Progenitor cell of endocrine pancreas (in vitro differentiated cells): Measurements from ENCODE around the gene MFRP. TPM values are rescaled to one million over a fixed set of nuclear protein-coding genes. Genes with fewer than 3 reads are reported as not detected.

Source experiments
- DNase-seq: peaks from one replicate; pipeline ENCODE4 v3.0.0; 2021; ENCODE audit warnings: low spot score; ENCODE audit not compliant: unreplicated experiment
- H3K27ac Mint-ChIP-seq: 2 replicates; pipeline ENCODE4 v1.8.0; 2021; ENCODE audit warnings: mild to moderate bottlenecking, moderate library complexity, mixed read lengths
- H3K27me3 Mint-ChIP-seq: 2 replicates; pipeline ENCODE4 v1.8.0; 2021; ENCODE audit warnings: mixed read lengths
- H3K36me3 Mint-ChIP-seq: 2 replicates; pipeline ENCODE4 v1.8.0; 2022; ENCODE audit warnings: mixed read lengths; ENCODE audit not compliant: insufficient read depth
- H3K4me1 Mint-ChIP-seq: 2 replicates; pipeline ENCODE4 v1.8.0; 2021; ENCODE audit warnings: low read depth, mixed read lengths
- H3K4me3 Mint-ChIP-seq: 2 replicates; pipeline ENCODE4 v1.8.0; 2021; ENCODE audit warnings: low read depth, mild to moderate bottlenecking, moderate library complexity, mixed read lengths
- H3K9me3 Mint-ChIP-seq: 2 replicates; pipeline ENCODE4 v1.8.0; 2021; ENCODE audit warnings: low read depth, mixed read lengths
- microRNA-seq: library from miRNA; unstranded; fragments of <30 nt; microRNA quantifications from one replicate; pipeline ENCODE4 v1.1.0, GENCODE V29; 2020; ENCODE audit warnings: borderline number of aligned reads; ENCODE audit not compliant: unreplicated experiment
- total RNA-seq: library from RNA; stranded (reverse); gene quantifications from 2 replicates; pipeline ENCODE4 v1.2.1, GENCODE V29; 2021
- TF ChIP-seq, protein P1 (sequence below): fragments of 200-600 bp; sonication (generic); IDR thresholded peaks from one replicate; pipeline ENCODE4 v1.5.0; 2021; ENCODE audit warnings: antibody characterized with exemption, mild to moderate bottlenecking; ENCODE audit not compliant: unreplicated experiment

MFRP gene
- total RNA-seq, 1 donor from 2014 or later, result not detected

DNA sequence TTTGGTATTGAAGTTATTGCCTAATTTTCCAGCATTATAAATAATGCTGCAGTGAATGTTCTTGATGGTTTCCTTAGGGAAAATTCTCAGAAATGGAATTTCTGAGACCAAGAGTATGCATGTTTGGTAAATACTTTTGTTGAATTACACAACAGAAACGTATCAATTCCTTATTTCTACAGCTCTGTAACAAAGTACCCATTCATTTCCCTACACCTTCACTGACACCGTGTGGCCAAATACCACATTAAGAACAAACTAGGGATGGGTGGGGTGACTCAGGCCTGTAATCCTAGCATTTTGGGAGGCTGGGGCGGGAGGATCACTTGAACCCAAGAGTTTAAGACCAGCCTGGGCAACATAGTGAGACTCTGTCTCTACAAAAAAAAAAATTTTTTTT, 51.3 kb downstream of the MFRP start:
- Mint-ChIP-seq H3K27ac (no peak overlapping the region), H3K27me3 (no peaks in the 10 kb centered on the region), H3K4me3 (no peak overlapping the region)

DNA sequence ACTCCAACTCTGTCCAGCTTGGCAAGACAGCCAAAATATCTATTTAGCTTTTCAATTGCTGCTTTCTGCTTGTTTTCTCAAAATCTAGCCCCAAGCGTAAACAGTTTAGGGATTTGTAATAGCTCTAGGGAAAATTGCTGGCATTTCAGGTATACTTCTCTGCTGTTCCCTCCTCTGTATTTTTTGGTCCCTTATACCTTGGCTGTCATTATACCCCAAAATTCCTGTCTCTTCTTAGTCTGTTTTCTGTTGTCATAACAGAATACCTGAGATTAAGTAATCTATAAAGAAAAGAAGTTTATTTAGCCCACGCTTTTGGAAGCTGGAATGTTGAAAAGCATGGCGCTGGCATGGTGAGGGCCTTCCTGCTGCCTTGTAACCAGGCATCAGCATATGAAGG, 53.0 kb downstream of the MFRP start:
- TF ChIP-seq, protein P1, sequence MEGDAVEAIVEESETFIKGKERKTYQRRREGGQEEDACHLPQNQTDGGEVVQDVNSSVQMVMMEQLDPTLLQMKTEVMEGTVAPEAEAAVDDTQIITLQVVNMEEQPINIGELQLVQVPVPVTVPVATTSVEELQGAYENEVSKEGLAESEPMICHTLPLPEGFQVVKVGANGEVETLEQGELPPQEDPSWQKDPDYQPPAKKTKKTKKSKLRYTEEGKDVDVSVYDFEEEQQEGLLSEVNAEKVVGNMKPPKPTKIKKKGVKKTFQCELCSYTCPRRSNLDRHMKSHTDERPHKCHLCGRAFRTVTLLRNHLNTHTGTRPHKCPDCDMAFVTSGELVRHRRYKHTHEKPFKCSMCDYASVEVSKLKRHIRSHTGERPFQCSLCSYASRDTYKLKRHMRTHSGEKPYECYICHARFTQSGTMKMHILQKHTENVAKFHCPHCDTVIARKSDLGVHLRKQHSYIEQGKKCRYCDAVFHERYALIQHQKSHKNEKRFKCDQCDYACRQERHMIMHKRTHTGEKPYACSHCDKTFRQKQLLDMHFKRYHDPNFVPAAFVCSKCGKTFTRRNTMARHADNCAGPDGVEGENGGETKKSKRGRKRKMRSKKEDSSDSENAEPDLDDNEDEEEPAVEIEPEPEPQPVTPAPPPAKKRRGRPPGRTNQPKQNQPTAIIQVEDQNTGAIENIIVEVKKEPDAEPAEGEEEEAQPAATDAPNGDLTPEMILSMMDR, result no peak
- Mint-ChIP-seq H3K27ac (no peak overlapping the region), H3K36me3 (peaks cover 24% of the 10 kb centered on the region), H3K27me3 (no peaks in the 10 kb centered on the region), H3K4me3 (no peak overlapping the region), H3K9me3 (no peaks in the 10 kb centered on the region), H3K4me1 (no peaks in the 10 kb centered on the region)
- no peak for DNase-seq

More for the DNA sequence above, 51.3 kb downstream of the MFRP start:
- TF ChIP-seq, protein P1, result no peak
- no peak for DNase-seq
- no peaks in the 10 kb centered on the region for H3K9me3 Mint-ChIP-seq
- H3K4me1 Mint-ChIP-seq, result no peaks in the 10 kb centered on the region
- H3K36me3 Mint-ChIP-seq, result peaks cover 28% of the 10 kb centered on the region

DNA sequence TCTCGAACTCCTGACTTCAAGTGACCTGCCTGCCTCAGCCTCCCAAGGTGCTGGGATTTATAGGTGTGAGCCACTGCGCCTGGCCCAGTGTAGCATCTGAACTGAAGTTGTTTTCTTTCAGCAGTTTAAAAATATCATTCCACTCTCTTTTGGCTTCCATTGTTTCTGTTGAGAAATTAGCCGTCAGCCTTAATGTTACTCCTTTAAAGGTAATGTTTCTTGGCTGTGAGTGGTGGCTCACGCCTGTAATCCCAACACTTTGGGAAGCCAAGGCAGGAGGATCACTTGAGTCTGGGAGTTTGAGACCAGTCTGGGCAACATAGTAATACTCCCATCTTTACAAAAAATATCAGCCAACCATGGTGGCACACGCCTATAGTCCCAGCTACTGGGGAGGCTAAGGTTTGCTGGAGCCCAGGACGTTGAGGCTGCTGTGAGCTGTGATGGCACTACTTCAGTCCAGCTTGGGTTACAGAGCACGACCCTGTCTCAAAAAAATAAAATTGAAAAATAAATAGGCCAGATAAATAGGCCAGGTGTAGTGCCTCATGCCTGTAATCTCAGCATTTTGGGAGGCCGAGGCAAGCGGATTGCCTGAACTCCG, 55.5 kb downstream of the MFRP start:
- no peak overlapping the region for H3K4me3 Mint-ChIP-seq
- no peak overlapping the region for H3K27ac Mint-ChIP-seq
- no peaks in the 10 kb centered on the region for H3K4me1 Mint-ChIP-seq
- peaks cover 24% of the 10 kb centered on the region for H3K36me3 Mint-ChIP-seq
- TF ChIP-seq, protein P1, result no peak
- H3K27me3 Mint-ChIP-seq, result no peaks in the 10 kb centered on the region
- no peaks in the 10 kb centered on the region for H3K9me3 Mint-ChIP-seq
- DNase-seq, result no peak

Small RNAs within 50 kb of the gene (microRNA-seq; reads per million reads assigned to microRNA genes)
- not detected for gene MIR6756

Other genes starting within 250 kb of the MFRP start
- gene DPAGT1, start 244.9 kb downstream of the MFRP start, total RNA-seq, result 53.4 and 60.8 TPM in 2 replicates
- gene C2CD2L, start 239.4 kb downstream of the MFRP start, total RNA-seq, result 7.2 and 7.3 TPM in 2 replicates
- 48.7 and 52.2 TPM in 2 replicates for gene HINFP, start 225.1 kb downstream of the MFRP start, total RNA-seq
- 0.53 and 0.78 TPM in 2 replicates for gene ABCG4, start 197.7 kb downstream of the MFRP start, total RNA-seq
- 14.7 and 15.9 TPM in 2 replicates for gene NLRX1, start 178.0 kb downstream of the MFRP start, total RNA-seq
- 6.2 and 6.3 TPM in 2 replicates for gene NHERF4, start 161.2 kb downstream of the MFRP start, total RNA-seq
- gene CBL, start 140.4 kb downstream of the MFRP start, total RNA-seq, result 26.4 and 26.5 TPM in 2 replicates
- gene MCAM, start 29.6 kb downstream of the MFRP start, total RNA-seq, result 9.8 and 12.7 TPM in 2 replicates
- 30.3 and 34.2 TPM in 2 replicates for gene RNF26, start 12.2 kb downstream of the MFRP start, total RNA-seq
- 0.31 and 0.40 TPM in 2 replicates for gene C1QTNF5, start 5.8 kb downstream of the MFRP start, total RNA-seq
- gene USP2, start 35.0 kb upstream of the MFRP start, total RNA-seq, result 5.1 and 6.3 TPM in 2 replicates
- gene THY1, start 76.5 kb upstream of the MFRP start, total RNA-seq, result 0.44 and 0.62 TPM in 2 replicates